Liver (tissue), 9 donors: ENCODE results near the gene RO60. TPM values are rescaled to one million over a fixed set of nuclear protein-coding genes. Genes with fewer than 3 reads are reported as not detected.

Experiments used
- DNase-seq: peaks from one replicate; pipeline ENCODE4 v3.0.0-alpha.2; 2017; ENCODE audit warnings: low spot score
- H3K27ac ChIP-seq, 2 donors: one replicate each; pipeline ENCODE4 v1.7.0; 2013; ENCODE audit warnings: inconsistent platforms in 2 of 2, low read length in 2 of 2, control low read depth in 1 of 2, low read depth in 1 of 2, mild to moderate bottlenecking in 1 of 2
- H3K27me3 ChIP-seq, 4 donors: one replicate each; pipeline versions ENCODE4 v1.6.1 to v1.7.0; 2013; ENCODE audit warnings: low read length in 3 of 4, inconsistent platforms in 1 of 4, mild to moderate bottlenecking in 1 of 4, moderate library complexity in 1 of 4; ENCODE audit not compliant: control insufficient read depth in 4 of 4, insufficient read depth in 4 of 4
- H3K36me3 ChIP-seq, 4 donors: one replicate each; pipeline versions ENCODE4 v1.6.1 to v1.7.0; 2013; ENCODE audit warnings: low read length in 3 of 4, mild to moderate bottlenecking in 3 of 4, low read depth in 1 of 4, moderate library complexity in 1 of 4; ENCODE audit not compliant: control insufficient read depth in 4 of 4, insufficient read depth in 3 of 4
- H3K4me1 ChIP-seq, 4 donors: one replicate each; pipeline versions ENCODE4 v1.6.1 to v1.7.0; 2013; ENCODE audit warnings: low read length in 3 of 4, mild to moderate bottlenecking in 3 of 4, moderate library complexity in 1 of 4; ENCODE audit not compliant: control insufficient read depth in 4 of 4, insufficient read depth in 4 of 4
- H3K4me3 ChIP-seq, 3 donors: one replicate each; pipeline versions ENCODE4 v1.6.1 to v1.7.0; 2013; ENCODE audit warnings: low read length in 3 of 3, control low read depth in 1 of 3, low read depth in 1 of 3, mild to moderate bottlenecking in 1 of 3
- H3K9ac ChIP-seq, 2 donors: one replicate each; pipeline ENCODE4 v1.7.0; 2013; ENCODE audit warnings: low read length in 2 of 2, mild to moderate bottlenecking in 2 of 2, moderate library complexity in 2 of 2, control low read depth in 1 of 2, low read depth in 1 of 2
- H3K9me3 ChIP-seq, 4 donors: one replicate each; pipeline versions ENCODE4 v1.6.1 to v1.7.0; 2013; ENCODE audit warnings: low read length in 3 of 4; ENCODE audit not compliant: control insufficient read depth in 4 of 4
- ATF3 ChIP-seq: IDR thresholded peaks from 2 replicates; pipeline ENCODE4 v1.6.1; 2016; ENCODE audit warnings: antibody characterized with exemption
- EGR1 ChIP-seq, 2 donors: IDR thresholded peaks; 2 replicates each; pipeline ENCODE4 v1.6.1; 2016 to 2018; ENCODE audit warnings: antibody characterized with exemption in 2 of 2, low read depth in 2 of 2
- FOXA1 ChIP-seq: IDR thresholded peaks from 2 replicates; pipeline ENCODE4 v1.6.1; 2016; ENCODE audit warnings: antibody characterized with exemption
- FOXA2 ChIP-seq: IDR thresholded peaks from 2 replicates; pipeline ENCODE4 v1.6.1; 2016; ENCODE audit warnings: antibody characterized with exemption
- GABPA ChIP-seq, 2 donors: IDR thresholded peaks in 1 of 2; conservative IDR thresholded peaks in 1 of 2; 2 replicates each; pipeline ENCODE4 v1.6.1; 2016; ENCODE audit warnings: antibody characterized with exemption in 2 of 2, mild to moderate bottlenecking in 1 of 2, moderate library complexity in 1 of 2
- HNF4A ChIP-seq, 2 donors: conservative IDR thresholded peaks; 2 replicates each; pipeline ENCODE4 v1.6.1; 2016; ENCODE audit warnings: antibody characterized with exemption in 2 of 2, mild to moderate bottlenecking in 2 of 2
- HNF4G ChIP-seq: IDR thresholded peaks from 2 replicates; pipeline ENCODE4 v1.6.1; 2016; ENCODE audit warnings: antibody characterized with exemption
- JUND ChIP-seq, 2 donors: IDR thresholded peaks; 2 replicates each; pipeline ENCODE4 v1.6.1; 2016; ENCODE audit warnings: antibody characterized with exemption in 2 of 2
- MAX ChIP-seq: IDR thresholded peaks from 2 replicates; pipeline ENCODE4 v1.6.1; 2016; ENCODE audit warnings: antibody characterized with exemption
- NR2F2 ChIP-seq: IDR thresholded peaks from 2 replicates; pipeline ENCODE4 v1.6.1; 2016; ENCODE audit warnings: antibody characterized with exemption
- RAD21 ChIP-seq, 2 donors: IDR thresholded peaks; 2 replicates each; pipeline ENCODE4 v1.6.1; 2016; ENCODE audit warnings: antibody characterized with exemption in 2 of 2, mild to moderate bottlenecking in 2 of 2
- REST ChIP-seq: IDR thresholded peaks from 2 replicates; pipeline ENCODE4 v1.6.1; 2016; ENCODE audit warnings: antibody characterized with exemption, mild to moderate bottlenecking
- RXRA ChIP-seq, 2 donors: IDR thresholded peaks; 2 replicates each; pipeline ENCODE4 v1.6.1; 2017 to 2018; ENCODE audit warnings: antibody characterized with exemption in 2 of 2, mild to moderate bottlenecking in 1 of 2
- SP1 ChIP-seq: IDR thresholded peaks from 2 replicates; pipeline ENCODE4 v1.6.1; 2018; ENCODE audit warnings: antibody characterized with exemption, mild to moderate bottlenecking
- TAF1 ChIP-seq: conservative IDR thresholded peaks from 2 replicates; pipeline ENCODE4 v1.6.1; 2016; ENCODE audit warnings: antibody characterized with exemption, mild to moderate bottlenecking
- YY1 ChIP-seq: IDR thresholded peaks from 2 replicates; pipeline ENCODE4 v1.6.1; 2016; ENCODE audit warnings: antibody characterized with exemption, mild to moderate bottlenecking
- ZBTB33 ChIP-seq: IDR thresholded peaks from 2 replicates; pipeline ENCODE4 v1.6.1; 2016; ENCODE audit warnings: antibody characterized with exemption
- WGBS: extraction: QIAGEN DNeasy Blood & Tissue Kit; methylation state at CpG from one replicate; pipeline ENCODE4 v1.1.7; 2013; 5-methylcytosine and 5-hydroxymethylcytosine counted together
- polyA plus RNA-seq, 2 donors: library from polyadenylated mRNA; stranded (reverse) in 1 of 2; unstranded in 1 of 2; fragments of 200-250 nt in 1 of 2; fragments of >200 nt in 1 of 2; fragmentation: Nextera tagmentation in 1 of 2; extraction: Ambion mirVana in 1 of 2; gene quantifications; one replicate each; pipeline versions ENCODE4 v1.2.1 to v1.2.3, GENCODE V29; 2013 to 2015
- total RNA-seq, 2 donors: library from RNA; depleted of rRNA; stranded (reverse); fragments of >200 nt; gene quantifications; one replicate each; pipeline ENCODE4 v1.2.3, GENCODE V29; 2014
- TF ChIP-seq, protein P1 (sequence below): fragments of 150-350 bp; IDR thresholded peaks from 2 replicates; pipeline ENCODE4 v1.5.1; 2017; ENCODE audit warnings: improper control_type of control experiment, low read depth, low read length; ENCODE audit not compliant: missing input control
- donor health status: healthy.
- donor health status: healthy.
- donor health status: healthy.
- donor health status: healthy.
- donor health status: healthy.

Gene RO60
- total and polyA plus RNA-seq, 4 donors: 5.9 to 121 (median 34.9) TPM

DNA sequence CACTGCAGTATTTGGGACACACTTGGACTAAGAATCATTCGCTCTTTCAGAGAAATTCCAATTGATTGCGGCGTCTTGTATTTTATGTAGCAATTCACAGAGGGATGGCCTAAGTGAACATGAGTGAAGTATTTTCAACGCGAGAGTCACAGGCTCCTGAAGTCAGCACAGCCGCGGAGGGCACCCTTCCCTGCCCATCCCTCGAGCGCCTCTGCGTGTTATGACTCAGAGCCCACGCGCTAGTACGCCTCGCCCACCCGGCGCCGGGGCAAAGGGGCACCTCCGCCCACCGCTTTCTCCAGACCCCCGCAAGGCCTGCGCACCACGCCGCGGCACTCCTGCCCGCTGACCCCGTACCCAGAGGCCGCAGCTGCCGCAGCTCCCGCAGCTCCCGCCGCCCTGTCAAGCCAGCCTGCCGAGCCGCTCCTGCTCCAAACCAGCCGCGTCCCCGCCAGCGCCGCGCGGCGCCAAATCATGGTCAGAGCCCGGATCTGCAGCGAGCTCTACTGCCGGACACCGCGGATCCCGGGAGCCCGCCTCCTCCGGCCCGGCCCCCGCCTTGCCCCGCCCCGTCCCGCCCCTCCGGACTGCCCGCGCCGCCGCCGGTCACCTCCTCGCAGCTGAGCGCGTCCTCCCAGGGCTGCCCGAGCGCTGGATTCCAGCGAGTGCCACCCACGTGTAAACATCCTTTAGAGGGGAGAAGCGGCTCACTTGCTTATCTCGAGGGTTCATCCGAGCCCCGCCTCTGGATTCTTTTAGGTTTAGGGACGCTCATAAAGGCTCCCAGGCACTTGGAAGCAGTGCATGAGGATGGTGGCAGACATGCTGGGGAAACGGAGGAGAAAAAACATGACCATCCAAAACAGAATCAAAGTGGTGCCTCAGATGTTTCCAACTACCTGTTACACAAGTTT lies 45.8 kb downstream of the RO60 start, which contains the start of gene GLRX2:
TSS of gene GLRX2 (minus strand) at position 508 of the 914 bp plus-strand sequence. CDS start at position 476, 32 bp downstream.
- peak; percentile 93 for DNase-seq
- H3K4me3 ChIP-seq: peak within 1 kb of the TSS; percentile 87 to 91 (median 90)
- no peaks in the 10 kb centered on the region for H3K27me3 ChIP-seq
- H3K9ac ChIP-seq: peak within 1 kb of the TSS; percentile 94
- no peaks in the 10 kb centered on the region for H3K9me3 ChIP-seq
- H3K27ac ChIP-seq: peak within 1 kb of the TSS; percentile 93 to 96
- peaks cover 0 to 5% (median 2%) of the 10 kb centered on the region in 4 donors for H3K36me3 ChIP-seq
- H3K4me1 ChIP-seq: peaks cover 0 to 19% (median 9%) of the 10 kb centered on the region in 4 donors
- under 1% methylated on average over 73 of the region's 73 CpGs for WGBS
- TF ChIP-seq SP1 (no peak), REST (no peak), ATF3 (no peak), FOXA1 (no peak), JUND (IDR thresholded peaks at IDR 0.05) (peak in 1 of 2 donors; percentile 6), YY1 (peak; percentile 56), TAF1 (peak; percentile 16), EGR1 (IDR thresholded peaks at IDR 0.05; ENCODE audit: low read depth in 2 of 2) (no peak), FOXA2 (no peak), HNF4A (conservative IDR thresholded peaks at IDR 0.05) (no peak), HNF4G (no peak), MAX (peak; percentile 54), GABPA (IDR thresholded peaks at IDR 0.05 in 1 of 2, conservative IDR thresholded peaks at IDR 0.05 in 1 of 2) (peak in 1 of 2 donors; percentile 18), RAD21 (IDR thresholded peaks at IDR 0.05) (peak; percentile 61 to 67)
- TF ChIP-seq, protein P1, sequence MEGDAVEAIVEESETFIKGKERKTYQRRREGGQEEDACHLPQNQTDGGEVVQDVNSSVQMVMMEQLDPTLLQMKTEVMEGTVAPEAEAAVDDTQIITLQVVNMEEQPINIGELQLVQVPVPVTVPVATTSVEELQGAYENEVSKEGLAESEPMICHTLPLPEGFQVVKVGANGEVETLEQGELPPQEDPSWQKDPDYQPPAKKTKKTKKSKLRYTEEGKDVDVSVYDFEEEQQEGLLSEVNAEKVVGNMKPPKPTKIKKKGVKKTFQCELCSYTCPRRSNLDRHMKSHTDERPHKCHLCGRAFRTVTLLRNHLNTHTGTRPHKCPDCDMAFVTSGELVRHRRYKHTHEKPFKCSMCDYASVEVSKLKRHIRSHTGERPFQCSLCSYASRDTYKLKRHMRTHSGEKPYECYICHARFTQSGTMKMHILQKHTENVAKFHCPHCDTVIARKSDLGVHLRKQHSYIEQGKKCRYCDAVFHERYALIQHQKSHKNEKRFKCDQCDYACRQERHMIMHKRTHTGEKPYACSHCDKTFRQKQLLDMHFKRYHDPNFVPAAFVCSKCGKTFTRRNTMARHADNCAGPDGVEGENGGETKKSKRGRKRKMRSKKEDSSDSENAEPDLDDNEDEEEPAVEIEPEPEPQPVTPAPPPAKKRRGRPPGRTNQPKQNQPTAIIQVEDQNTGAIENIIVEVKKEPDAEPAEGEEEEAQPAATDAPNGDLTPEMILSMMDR: peak; percentile 9

DNA sequence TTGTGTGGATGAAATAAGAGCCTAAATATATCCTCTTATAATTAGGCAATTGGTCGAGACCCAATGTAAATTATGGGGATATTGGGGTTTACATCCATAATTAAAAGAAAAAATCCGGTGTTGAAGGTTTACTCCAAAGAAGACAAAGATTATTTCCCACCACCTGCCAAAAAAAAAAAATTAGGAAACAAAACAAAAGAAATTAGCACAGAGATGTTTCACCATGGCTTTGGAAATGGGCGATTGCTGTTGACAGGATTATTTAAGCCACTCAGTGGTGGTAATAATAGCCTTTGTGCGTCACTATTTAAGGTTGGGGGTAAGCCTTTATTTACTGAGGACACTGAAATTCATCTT lies 46.4 kb downstream of the RO60 start:
- DNase-seq: no peak
- TF ChIP-seq ZBTB33 (no peak), MAX (no peak), JUND (IDR thresholded peaks at IDR 0.05) (no peak), GABPA (IDR thresholded peaks at IDR 0.05 in 1 of 2, conservative IDR thresholded peaks at IDR 0.05 in 1 of 2) (no peak), HNF4A (conservative IDR thresholded peaks at IDR 0.05) (no peak), YY1 (no peak), NR2F2 (no peak), REST (no peak), HNF4G (no peak), RXRA (IDR thresholded peaks at IDR 0.05) (no peak), EGR1 (IDR thresholded peaks at IDR 0.05; ENCODE audit: low read depth in 2 of 2) (no peak)

More for the DNA sequence above, 46.4 kb downstream of the RO60 start:
- Histone ChIP-seq H3K9ac (peak overlapping the region; percentile 83 to 90), H3K27ac (peak overlapping the region; percentile 93 to 96), H3K36me3 (no peaks in the 10 kb centered on the region), H3K9me3 (no peaks in the 10 kb centered on the region), H3K27me3 (no peaks in the 10 kb centered on the region), H3K4me1 (peaks cover 0 to 19% (median 9%) of the 10 kb centered on the region in 4 donors), H3K4me3 (peak overlapping the region; percentile 73 to 90 (median 73))
- WGBS: 47% methylated on average over 4 of the region's 4 CpGs
